ENCODE measurements around the gene FBXL16. TPM values are rescaled to one million over a fixed set of nuclear protein-coding genes. Genes with fewer than 3 reads are reported as not detected.
A peak's percentile ranks its signal among the peaks of the same experiment; 100 is the strongest.
"Not testable (repeated sequence)": the region's sequence is repeated elsewhere in the genome, so short reads cannot be mapped to it uniquely, and the experiment has no call there.

The FBXL16 gene
- total RNA-seq = 1 to 10 TPM; 1.3 to 1.7 TPM

GRCh38 chr16:705431-706188 is at the start of gene FBXL16:
TSS of gene FBXL16 (minus strand) at chr16:705801. CDS start at chr16:697405, 8,396 bp downstream.
- no peaks in the 10 kb centered on the region for H3K36me3 ChIP-seq
- TF ChIP-seq CTCF (IDR thresholded peaks at IDR 0.05) = no peak
- peaks cover 0 to 34% of the 10 kb centered on the region in 2 donors for H3K4me1 ChIP-seq
- H3K27me3 ChIP-seq = peaks cover 12 to 61% of the 10 kb centered on the region in 2 donors
- no peak for DNase-seq (ENCODE audit: low spot score)
- no peak within 1 kb of the TSS for H3K27ac ChIP-seq
- no peaks in the 10 kb centered on the region for H3K9me3 ChIP-seq
- peak within 1 kb of the TSS in 1 of 2 donors; percentile 31 for H3K4me3 ChIP-seq

DNA sequence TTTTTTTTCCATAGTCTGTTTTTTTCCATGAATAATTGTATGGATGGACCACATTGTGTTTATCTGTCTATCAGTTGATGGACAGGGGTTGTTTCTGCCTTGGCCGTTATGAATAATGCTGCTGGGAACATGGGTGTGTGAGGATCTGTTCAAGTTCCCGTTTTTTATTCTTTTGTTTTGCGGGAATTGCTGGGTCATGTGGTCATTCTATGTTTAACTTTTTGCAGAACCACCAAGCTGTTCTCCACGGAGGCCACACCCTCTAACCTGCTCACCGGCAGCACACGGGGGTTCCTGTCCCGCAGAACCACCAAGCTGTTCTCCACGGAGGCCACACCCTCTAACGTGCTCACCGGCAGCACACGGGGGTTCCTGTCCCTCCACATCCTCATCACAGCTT is 49.1 kb upstream of the FBXL16 start:
- no peak for DNase-seq (ENCODE audit: low spot score)
- TF ChIP-seq CTCF (IDR thresholded peaks at IDR 0.05) = no peak
- H3K4me3 ChIP-seq = no peak overlapping the region
- no peaks in the 10 kb centered on the region for H3K27me3 ChIP-seq
- H3K4me1 ChIP-seq = no peaks in the 10 kb centered on the region
- H3K36me3 ChIP-seq = no peaks in the 10 kb centered on the region
- no peaks in the 10 kb centered on the region for H3K9me3 ChIP-seq
- no peak overlapping the region for H3K27ac ChIP-seq

DNA sequence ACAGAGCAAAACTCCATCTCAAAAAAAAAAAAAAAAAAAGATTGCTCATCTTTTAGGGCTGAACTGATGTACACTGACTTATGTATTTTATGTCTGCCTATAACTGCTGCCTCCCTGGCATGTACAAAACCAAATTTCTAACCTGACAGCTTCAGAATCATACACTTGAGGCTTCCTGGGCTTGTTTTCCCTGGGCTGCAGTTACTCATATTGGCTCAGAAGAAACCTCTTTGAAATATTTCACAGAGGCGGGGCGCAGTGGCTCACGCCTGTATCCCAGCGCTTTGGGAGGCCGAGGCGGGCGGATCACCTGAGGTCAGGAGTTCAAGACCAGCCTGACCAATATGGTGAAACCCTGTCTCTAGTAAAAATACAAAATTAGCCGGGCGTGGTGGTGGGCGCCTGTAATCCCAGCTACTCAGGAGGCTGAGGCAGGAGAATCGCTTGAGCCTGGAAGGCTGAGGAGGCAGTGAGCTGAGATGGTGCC is 48.6 kb upstream of the FBXL16 start:
- not testable (repeated sequence) for H3K27ac ChIP-seq; H3K9me3 ChIP-seq; H3K36me3 ChIP-seq; H3K4me3 ChIP-seq; H3K4me1 ChIP-seq; DNase-seq (ENCODE audit: low spot score); H3K27me3 ChIP-seq

- Histone ChIP-seq H3K4me1 (no peaks in the 10 kb centered on the region), H3K27ac (peak overlapping the region in 1 of 2 donors; percentile 35), H3K9me3 (no peaks in the 10 kb centered on the region), H3K27me3 (no peaks in the 10 kb centered on the region), H3K36me3 (no peaks in the 10 kb centered on the region), H3K4me3 (no peak overlapping the region)
- no peak for DNase-seq (ENCODE audit: low spot score)
- no peak for TF ChIP-seq CTCF (IDR thresholded peaks at IDR 0.05)
These were observed 46.4 kb upstream of the FBXL16 start for GRCh38 chr16:752007-752312.

DNA sequence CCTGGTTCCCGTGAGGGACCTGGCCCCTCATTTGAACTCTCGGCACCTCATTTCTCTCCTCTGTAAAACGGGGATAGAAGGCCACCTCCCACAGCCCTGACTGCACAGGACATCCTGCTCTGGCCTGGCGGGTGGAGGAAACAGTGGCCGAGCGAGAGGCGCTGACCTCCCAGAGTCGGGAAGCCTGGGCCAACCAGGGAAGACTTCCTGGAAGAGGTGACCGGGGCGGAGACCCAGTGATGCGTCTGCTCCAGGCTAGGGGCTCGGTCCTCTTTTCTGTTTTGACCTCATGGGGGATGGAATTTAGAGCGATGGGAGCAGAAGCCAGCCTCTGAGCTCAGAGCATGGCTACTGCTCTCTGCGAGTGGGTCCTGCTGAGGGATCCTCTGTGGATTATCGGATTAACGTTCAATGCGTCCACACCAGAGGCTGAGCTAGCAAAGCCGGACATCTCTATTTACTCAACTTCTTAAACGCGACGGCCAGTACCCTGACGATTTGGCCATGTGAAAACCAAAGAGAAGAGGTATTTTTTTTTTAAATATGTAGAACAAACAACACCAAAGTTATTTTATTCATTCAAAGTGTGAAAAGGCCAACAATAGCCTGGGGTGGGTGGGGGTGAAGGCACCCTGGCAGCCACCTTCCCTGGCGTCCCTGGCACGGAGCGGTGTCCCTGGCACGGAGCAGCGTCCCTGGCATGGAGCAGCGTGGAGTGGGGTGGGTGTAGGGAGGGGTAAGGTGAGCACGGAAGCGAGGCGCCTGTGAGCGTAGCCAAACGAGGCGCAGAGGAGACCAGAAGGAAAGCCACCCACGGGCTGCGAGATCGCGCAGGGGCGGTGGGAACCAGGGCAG is 45.8 kb upstream of the FBXL16 start:
- Histone ChIP-seq H3K4me1 (no peaks in the 10 kb centered on the region), H3K9me3 (no peaks in the 10 kb centered on the region), H3K36me3 (no peaks in the 10 kb centered on the region), H3K4me3 (no peak overlapping the region), H3K27me3 (no peaks in the 10 kb centered on the region), H3K27ac (peak overlapping the region in 1 of 2 donors; percentile 35)
- TF ChIP-seq CTCF (IDR thresholded peaks at IDR 0.05) = no peak
- DNase-seq (ENCODE audit: low spot score) = no peak

GRCh38 chr16:750485-750884 is 44.9 kb upstream of the FBXL16 start:
- no peak for DNase-seq (ENCODE audit: low spot score)
- H3K9me3 ChIP-seq = no peaks in the 10 kb centered on the region
- H3K27ac ChIP-seq = no peak overlapping the region
- H3K4me1 ChIP-seq = no peaks in the 10 kb centered on the region
- H3K4me3 ChIP-seq = no peak overlapping the region
- no peaks in the 10 kb centered on the region for H3K36me3 ChIP-seq
- no peak for TF ChIP-seq CTCF (IDR thresholded peaks at IDR 0.05)
- no peaks in the 10 kb centered on the region for H3K27me3 ChIP-seq

Data from right atrium auricular region (tissue), 2 donors.